SW480 (cell line): ENCODE data around the gene NOL4L.

Source experiments
- DNase-seq: peaks from one replicate; pipeline ENCODE4 v3.0.0-alpha.2; 2016; ENCODE audit warnings: low spot score

NOL4L gene

GRCh38 chr20:32444474-32445220 lies 140.5 kb downstream of the NOL4L start:
- no peak for DNase-seq

- no peak for DNase-seq
Observed at GRCh38 chr20:32443386-32443974, 141.7 kb downstream of the NOL4L start.

GRCh38 chr20:32442630-32443373 lies 142.3 kb downstream of the NOL4L start:
- DNase-seq = no peak

GRCh38 chr20:32441638-32442037 lies 143.5 kb downstream of the NOL4L start:
- DNase-seq = no peak

GRCh38 chr20:32440758-32441078 lies 144.4 kb downstream of the NOL4L start:
- DNase-seq = no peak

DNA sequence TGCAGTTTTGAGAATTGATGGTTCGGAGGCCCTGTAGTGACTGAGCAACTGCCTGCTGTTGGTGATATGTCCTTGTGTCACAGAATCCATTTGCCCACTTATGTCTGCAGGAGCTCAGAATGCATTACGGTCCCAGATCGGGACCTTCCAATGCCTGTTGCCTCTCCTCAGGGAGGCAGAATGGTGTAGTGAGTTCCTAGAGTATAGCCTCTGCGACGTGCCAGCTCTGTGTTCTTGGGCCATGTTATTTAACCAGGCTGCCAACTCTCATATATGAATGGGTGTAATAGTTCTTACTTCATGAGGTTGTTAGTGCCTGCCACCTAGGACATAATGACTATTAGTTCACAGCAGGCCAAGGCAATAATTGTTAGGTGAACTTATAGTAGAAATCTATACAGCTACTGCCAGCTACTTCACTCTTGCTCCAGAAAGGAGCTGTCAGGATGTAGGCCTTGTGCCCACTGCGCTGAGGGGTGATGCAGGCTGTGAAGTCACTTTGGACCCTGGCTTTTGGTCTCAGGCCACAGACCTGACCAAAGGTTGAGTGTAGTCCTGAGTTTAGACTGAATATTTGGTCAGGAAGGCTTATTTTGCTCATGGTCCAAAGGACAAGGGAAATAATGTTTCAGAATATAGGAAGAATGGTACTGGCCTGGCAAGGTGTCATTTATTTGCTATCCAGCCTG lies 144.9 kb downstream of the NOL4L start:
- DNase-seq = no peak

- no peak for DNase-seq
Observed at GRCh38 chr20:32439132-32439829, 145.9 kb downstream of the NOL4L start.

DNA sequence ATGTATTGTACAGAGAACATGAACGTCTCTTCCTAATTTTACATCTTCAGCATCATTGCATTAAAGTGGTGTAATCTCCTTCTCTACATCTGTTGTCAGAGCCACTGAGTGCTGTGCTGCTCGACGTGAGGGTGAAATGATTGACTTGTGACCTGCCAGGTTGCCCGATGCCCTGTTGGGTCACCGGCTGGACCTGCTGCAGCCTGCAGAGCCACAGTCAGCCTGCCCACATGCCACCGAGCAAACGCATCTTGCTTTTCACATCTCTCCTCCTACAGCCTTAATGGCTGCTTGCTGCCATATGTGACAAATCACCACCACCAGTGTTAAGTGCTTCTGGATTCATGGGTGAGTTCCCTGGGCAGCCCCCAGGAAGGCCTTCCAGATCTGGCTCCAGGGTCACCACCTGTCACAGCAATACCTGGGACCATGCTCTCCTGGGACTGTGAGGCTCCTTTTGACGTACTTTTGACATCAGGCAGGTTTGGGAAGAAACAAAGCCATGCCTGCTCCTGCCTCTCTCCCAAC lies 146.7 kb downstream of the NOL4L start:
- DNase-seq = no peak

GRCh38 chr20:32437391-32438074 lies 147.6 kb downstream of the NOL4L start:
- DNase-seq = no peak

- DNase-seq = no peak
Observed at GRCh38 chr20:32436968-32437367, 148.2 kb downstream of the NOL4L start.

GRCh38 chr20:32436142-32436861 lies 148.8 kb downstream of the NOL4L start:
- DNase-seq = no peak

DNA sequence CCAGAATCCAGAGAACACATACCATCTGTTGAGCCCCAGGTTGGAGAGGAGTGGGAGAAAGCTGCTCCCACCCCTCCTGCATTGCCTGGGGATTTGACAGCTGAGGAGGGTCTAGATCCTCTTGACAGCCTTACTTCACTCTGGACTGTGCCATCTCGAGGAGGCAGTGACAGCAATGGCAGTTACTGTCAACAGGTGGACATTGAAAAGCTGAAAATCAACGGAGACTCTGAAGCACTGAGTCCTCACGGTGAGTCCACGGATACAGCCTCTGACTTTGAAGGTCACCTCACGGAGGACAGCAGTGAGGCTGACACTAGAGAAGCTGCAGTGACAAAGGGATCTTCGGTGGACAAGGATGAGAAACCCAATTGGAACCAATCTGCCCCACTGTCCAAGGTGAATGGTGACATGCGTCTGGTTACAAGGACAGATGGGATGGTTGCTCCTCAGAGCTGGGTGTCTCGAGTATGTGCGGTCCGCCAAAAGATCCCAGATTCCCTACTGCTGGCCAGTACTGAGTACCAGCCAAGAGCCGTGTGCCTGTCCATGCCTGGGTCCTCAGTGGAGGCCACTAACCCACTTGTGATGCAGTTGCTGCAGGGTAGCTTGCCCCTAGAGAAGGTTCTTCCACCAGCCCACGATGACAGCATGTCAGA lies 149.6 kb downstream of the NOL4L start:
- no peak for DNase-seq

DNA sequence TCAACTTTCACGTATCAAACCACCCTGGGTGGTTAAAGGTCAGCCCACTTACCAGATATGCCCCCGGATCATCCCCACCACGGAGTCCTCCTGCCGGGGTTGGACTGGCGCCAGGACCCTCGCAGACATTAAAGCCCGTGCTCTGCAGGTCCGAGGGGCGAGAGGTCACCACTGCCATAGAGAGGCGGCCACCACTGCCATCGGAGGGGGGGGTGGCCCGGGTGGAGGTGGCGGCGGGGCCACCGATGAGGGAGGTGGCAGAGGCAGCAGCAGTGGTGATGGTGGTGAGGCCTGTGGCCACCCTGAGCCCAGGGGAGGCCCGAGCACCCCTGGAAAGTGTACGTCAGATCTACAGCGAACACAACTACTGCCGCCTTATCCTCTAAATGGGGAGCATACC lies 150.7 kb downstream of the NOL4L start:
- no peak for DNase-seq

GRCh38 chr20:32433311-32434021 lies 151.7 kb downstream of the NOL4L start:
- no peak for DNase-seq

- no peak for DNase-seq
Observed at GRCh38 chr20:32432277-32432676, 152.9 kb downstream of the NOL4L start.

DNA sequence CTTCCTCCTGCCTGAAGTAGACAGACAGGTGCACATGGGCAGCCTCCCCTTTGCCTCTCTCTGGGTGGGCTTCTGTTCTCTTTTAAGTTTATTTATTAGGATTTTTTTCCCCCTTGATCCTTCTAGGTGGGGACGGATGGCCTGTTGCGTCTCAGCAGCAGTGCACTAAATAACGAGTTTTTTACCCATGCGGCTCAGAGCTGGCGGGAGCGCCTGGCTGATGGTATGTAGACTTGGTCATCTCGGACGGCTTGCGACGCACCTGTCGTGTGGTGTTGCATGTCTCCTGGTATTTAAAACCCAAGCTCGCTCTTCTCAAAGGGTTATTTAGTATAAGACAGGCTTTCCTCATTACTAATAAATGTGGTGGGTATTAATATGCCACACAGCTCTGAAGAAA lies 153.7 kb downstream of the NOL4L start:
- DNase-seq = no peak

- DNase-seq = no peak
Observed at GRCh38 chr20:32429745-32430360, 155.3 kb downstream of the NOL4L start.

- DNase-seq = no peak
Observed at GRCh38 chr20:32429343-32429742, 155.8 kb downstream of the NOL4L start.

DNA sequence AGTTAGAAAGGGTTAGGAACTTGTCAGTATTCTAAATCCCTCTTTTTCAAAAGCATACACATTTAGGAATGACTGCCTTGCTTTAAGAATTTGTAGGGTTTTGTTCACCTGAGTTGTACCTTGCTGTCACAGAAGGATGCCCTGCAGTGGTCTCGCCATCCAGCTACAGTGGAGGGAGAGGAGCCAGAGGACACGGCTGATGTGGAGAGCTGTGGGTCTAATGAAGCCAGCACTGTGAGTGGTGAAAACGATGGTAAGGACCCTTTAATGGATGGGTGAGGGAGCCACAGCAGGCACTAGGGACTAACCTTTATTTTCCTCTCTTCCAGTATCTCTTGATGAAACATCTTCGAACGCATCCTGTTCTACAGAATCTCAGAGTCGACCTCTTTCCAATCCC lies 157.1 kb downstream of the NOL4L start:
- no peak for DNase-seq
